GM18499 (cell line): ENCODE measurements around the gene DNAH1.

Experiments used
- ATAC-seq: cut with Tn5 transposase; IDR thresholded peaks from one replicate; pipeline ENCODE4 v1.9.1; 2021; ENCODE audit warnings: moderate number of reproducible peaks; ENCODE audit not compliant: insufficient read depth, unreplicated experiment

DNAH1 gene

GRCh38 chr3:52290596-52291507 lies 25.3 kb upstream of the DNAH1 start:
- no peak for ATAC-seq

- ATAC-seq = no peak
These were observed 24.5 kb upstream of the DNAH1 start for GRCh38 chr3:52291508-52292181.

GRCh38 chr3:52292247-52293065 lies 23.7 kb upstream of the DNAH1 start:
- no peak for ATAC-seq

- no peak for ATAC-seq
These were observed 22.4 kb upstream of the DNAH1 start for GRCh38 chr3:52293491-52294319.

- no peak for ATAC-seq
These were observed 21.6 kb upstream of the DNAH1 start for GRCh38 chr3:52294320-52295150.

GRCh38 chr3:52295671-52296208 lies 20.4 kb upstream of the DNAH1 start:
- ATAC-seq = no peak

- ATAC-seq = no peak
These were observed 18.6 kb upstream of the DNAH1 start for GRCh38 chr3:52297242-52298148.

- no peak for ATAC-seq
These were observed 17.7 kb upstream of the DNAH1 start for GRCh38 chr3:52298149-52299098.

GRCh38 chr3:52299247-52299878 lies 16.8 kb upstream of the DNAH1 start:
- no peak for ATAC-seq

GRCh38 chr3:52299879-52300611 lies 16.1 kb upstream of the DNAH1 start:
- no peak for ATAC-seq

- ATAC-seq = no peak
These were observed 13.5 kb upstream of the DNAH1 start for GRCh38 chr3:52302426-52303145.

- ATAC-seq = no peak
These were observed 12.3 kb upstream of the DNAH1 start for GRCh38 chr3:52303811-52304210.

- no peak for ATAC-seq
These were observed 10.2 kb upstream of the DNAH1 start for GRCh38 chr3:52305926-52306325.

- no peak for ATAC-seq
These were observed 9.1 kb upstream of the DNAH1 start for GRCh38 chr3:52306978-52307377.

- no peak for ATAC-seq
These were observed 7.8 kb upstream of the DNAH1 start for GRCh38 chr3:52308308-52308707.
